GM12864 (cell line): ENCODE measurements around the gene CRY2.

ENCODE experiments used
- DNase-seq: peaks from one replicate; pipeline ENCODE4 v3.0.0-alpha.2; 2011; ENCODE audit warnings: low read depth
- H3K4me3 ChIP-seq: 2 replicates; pipeline ENCODE4 v1.5.1; 2011; ENCODE audit warnings: mild to moderate bottlenecking, low read depth, low read length, control low read depth
- CTCF ChIP-seq: IDR thresholded peaks from 2 replicates; pipeline ENCODE4 v1.5.1; 2011; ENCODE audit warnings: low read depth, mild to moderate bottlenecking, moderate library complexity, low read length, control low read depth, inconsistent platforms; ENCODE audit errors: missing control alignments

The CRY2 gene

GRCh38 chr11:45858751-45859398 lies 11.6 kb downstream of the CRY2 start:
- H3K4me3 ChIP-seq, result no peak overlapping the region
- no peak for DNase-seq
- TF ChIP-seq CTCF, result no peak

GRCh38 chr11:45859661-45860140 lies 12.4 kb downstream of the CRY2 start:
- no peak overlapping the region for H3K4me3 ChIP-seq
- TF ChIP-seq CTCF, result no peak
- no peak for DNase-seq

GRCh38 chr11:45860348-45860747 lies 13.1 kb downstream of the CRY2 start:
- no peak for DNase-seq
- H3K4me3 ChIP-seq, result no peak overlapping the region
- TF ChIP-seq CTCF, result no peak

- H3K4me3 ChIP-seq, result no peak overlapping the region
- no peak for DNase-seq
- no peak for TF ChIP-seq CTCF
These were observed 13.7 kb downstream of the CRY2 start for GRCh38 chr11:45860764-45861510.

- TF ChIP-seq CTCF, result no peak
- DNase-seq, result no peak
These were observed 16.8 kb downstream of the CRY2 start for GRCh38 chr11:45864041-45864440.

GRCh38 chr11:45869551-45869950 lies 22.3 kb downstream of the CRY2 start:
- no peak for DNase-seq
- H3K4me3 ChIP-seq, result no peak overlapping the region
- TF ChIP-seq CTCF, result no peak

More at GRCh38 chr11:45864041-45864440, 16.8 kb downstream of the CRY2 start:
- no peak overlapping the region for H3K4me3 ChIP-seq
